ENCODE data around the gene TEX54. TPM values are rescaled to one million over a fixed set of nuclear protein-coding genes. Genes with fewer than 3 reads are reported as not detected.

The TEX54 gene
- total and polyA plus RNA-seq, 2 of the 4 experiments (the other 2 are of a cell fraction), result not detected

DNA sequence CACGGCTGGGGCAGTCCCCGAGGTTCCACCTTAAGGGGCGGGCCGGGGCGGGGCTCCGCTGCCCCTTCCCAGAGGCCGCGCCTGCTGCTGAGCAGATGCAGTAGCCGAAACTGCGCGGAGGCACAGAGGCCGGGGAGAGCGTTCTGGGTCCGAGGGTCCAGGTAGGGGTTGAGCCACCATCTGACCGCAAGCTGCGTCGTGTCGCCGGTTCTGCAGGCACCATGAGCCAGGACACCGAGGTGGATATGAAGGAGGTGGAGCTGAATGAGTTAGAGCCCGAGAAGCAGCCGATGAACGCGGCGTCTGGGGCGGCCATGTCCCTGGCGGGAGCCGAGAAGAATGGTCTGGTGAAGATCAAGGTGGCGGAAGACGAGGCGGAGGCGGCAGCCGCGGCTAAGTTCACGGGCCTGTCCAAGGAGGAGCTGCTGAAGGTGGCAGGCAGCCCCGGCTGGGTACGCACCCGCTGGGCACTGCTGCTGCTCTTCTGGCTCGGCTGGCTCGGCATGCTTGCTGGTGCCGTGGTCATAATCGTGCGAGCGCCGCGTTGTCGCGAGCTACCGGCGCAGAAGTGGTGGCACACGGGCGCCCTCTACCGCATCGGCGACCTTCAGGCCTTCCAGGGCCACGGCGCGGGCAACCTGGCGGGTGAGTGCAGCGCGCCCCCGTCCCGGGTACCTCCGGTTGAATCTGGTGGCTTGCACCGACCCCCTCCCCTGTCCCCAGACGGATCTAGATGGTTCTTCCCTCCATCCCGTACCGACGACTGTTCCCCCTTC is 48.4 kb upstream of the TEX54 start, which contains the start of gene SLC3A2:
TSS of gene SLC3A2 (plus strand) at position 94 of the 776 bp plus-strand sequence. CDS start at position 222, 128 bp downstream.
- peaks cover 23% of the 10 kb centered on the region for H3K4me1 ChIP-seq (ENCODE audit: control insufficient read depth, insufficient read depth, low read length)
- in situ Hi-C loops (cut with MboI; ENCODE audit: low sequenced_read_pairs), result loop anchor here (25.0 kb wide), 1 partner anchor 781 kb away; the partner anchor contains the start of gene ATL3
- dilution Hi-C loops (cut with HindIII; ENCODE audit: low sequenced_read_pairs, unreplicated experiment), result no loop called here
- no peaks in the 10 kb centered on the region for H3K9me3 ChIP-seq (ENCODE audit: control insufficient read depth, insufficient read depth, low read length)
- H2AK5ac ChIP-seq (ENCODE audit: low read depth, low read length), result peak within 1 kb of the TSS; percentile 100
- peaks cover 21 to 60% of the 10 kb centered on the region in 2 experiments for H3K79me1 ChIP-seq (ENCODE audit: low read depth in 1 of 2, low read length in 2 of 2)
- H2AFZ ChIP-seq (replicated peaks; ENCODE audit: low read length, poor library complexity), result peak within 1 kb of the TSS; percentile 87
- peaks cover 9% of the 10 kb centered on the region; the same call in 1 of the 2 replicates for H3K9me1 ChIP-seq (ENCODE audit: insufficient read depth, low read length)
- H2BK20ac ChIP-seq (ENCODE audit: low read depth, low read length), result peak within 1 kb of the TSS; percentile 89
- peak within 1 kb of the TSS; percentile 100 for H3K9ac ChIP-seq (ENCODE audit: low read depth, low read length)
- peak within 1 kb of the TSS; percentile 97 for H2BK15ac ChIP-seq (ENCODE audit: low read depth, low read length)
- peak within 1 kb of the TSS; percentile 100 for H3K23ac ChIP-seq (ENCODE audit: low read depth, low read length)
- peak within 1 kb of the TSS; percentile 100 for H3K56ac ChIP-seq (ENCODE audit: extremely low read depth, insufficient read depth, low read length)
- ATAC-seq (ENCODE audit: low read depth) (peak; percentile 85), DNase-seq (peak; percentile 82)
- H3K27ac ChIP-seq (ENCODE audit: insufficient read depth, low read length), result peak within 1 kb of the TSS; percentile 98
- H3K18ac ChIP-seq (ENCODE audit: low read depth, low read length), result peak within 1 kb of the TSS; percentile 100
- peak within 1 kb of the TSS; percentile 99 for H2AK9ac ChIP-seq (replicated peaks; ENCODE audit: low read depth, low read length, poor library complexity)
- H4K91ac ChIP-seq (ENCODE audit: insufficient read depth, low read depth, low read length), result peak within 1 kb of the TSS; percentile 100
- TSS peak; percentile 85 for BruUV-seq (replicated peaks)
- no peaks in the 10 kb centered on the region for H3K27me3 ChIP-seq (ENCODE audit: control insufficient read depth, insufficient read depth, low read length)
- peak within 1 kb of the TSS; percentile 100 for H3K14ac ChIP-seq (replicated peaks; ENCODE audit: low read depth, low read length)
- ChIA-PET CTCF (interaction anchor here (0.6 to 1.9 kb wide), 6 partner anchors 18 to 282 kb away, joined by 3 to 7 read pairs (median 5); no protein-coding TSS in a partner anchor), POLR2A (ENCODE audit: unreplicated experiment) (interaction anchor here (1.0 to 1.4 kb wide), 2 partner anchors 9 to 40 kb away, joined by 6 to 8 read pairs; no protein-coding TSS in a partner anchor)
- peak within 1 kb of the TSS; percentile 92 for H3K4me3 ChIP-seq (ENCODE audit: insufficient read depth, low read depth, low read length)
- peaks cover 41% of the 10 kb centered on the region for H4K20me1 ChIP-seq (ENCODE audit: insufficient read depth, low read length)
- H4K8ac ChIP-seq (ENCODE audit: low read depth in 2 of 2, low read length in 2 of 2), result peak within 1 kb of the TSS; percentile 96 to 100
- H3K4ac ChIP-seq (ENCODE audit: low read depth, low read length), result peak within 1 kb of the TSS; percentile 100
- peak within 1 kb of the TSS; percentile 100 for H4K5ac ChIP-seq (ENCODE audit: low read depth, low read length)
- H2BK5ac ChIP-seq (ENCODE audit: low read depth, low read length, poor library complexity, severe bottlenecking), result peak within 1 kb of the TSS; percentile 96
- H3K4me2 ChIP-seq (ENCODE audit: low read depth, low read length), result peak within 1 kb of the TSS; percentile 98
- intact Hi-C loops (cut with micrococcal nuclease), result loop anchor here (1.0 to 5.0 kb wide), 2 partner anchors 40 to 94 kb away; partner anchors contain the start of gene TMEM179B
- WGBS, 2 experiments (ENCODE audit: extremely low coverage in 2 of 2, insufficient read length in 1 of 2), result 0% methylated on average over 40 of the region's 69 CpGs; no CpG with 5 or more reads in 1 of the 2 experiments
- H2BK120ac ChIP-seq (ENCODE audit: low read depth, low read length), result peak within 1 kb of the TSS; percentile 96
- H3K36me3 ChIP-seq (ENCODE audit: control insufficient read depth, insufficient read depth, low read length), result peaks cover 38% of the 10 kb centered on the region
- TF ChIP-seq, protein P1, sequence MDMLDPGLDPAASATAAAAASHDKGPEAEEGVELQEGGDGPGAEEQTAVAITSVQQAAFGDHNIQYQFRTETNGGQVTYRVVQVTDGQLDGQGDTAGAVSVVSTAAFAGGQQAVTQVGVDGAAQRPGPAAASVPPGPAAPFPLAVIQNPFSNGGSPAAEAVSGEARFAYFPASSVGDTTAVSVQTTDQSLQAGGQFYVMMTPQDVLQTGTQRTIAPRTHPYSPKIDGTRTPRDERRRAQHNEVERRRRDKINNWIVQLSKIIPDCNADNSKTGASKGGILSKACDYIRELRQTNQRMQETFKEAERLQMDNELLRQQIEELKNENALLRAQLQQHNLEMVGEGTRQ (IDR thresholded peaks at IDR 0.05; ENCODE audit: low read depth, low read length), result no peak
- TF ChIP-seq ELK1 (IDR thresholded peaks at IDR 0.05; ENCODE audit: borderline replicate concordance, low read depth, low read length) (no peak), CHD1 (IDR thresholded peaks at IDR 0.05; ENCODE audit: low read depth, low read length) (no peak; the same call in 1 of the 2 replicates), NFE2L2 (IDR thresholded peaks at IDR 0.05; ENCODE audit: low read depth, low read length) (no peak), RAD21 (IDR thresholded peaks at IDR 0.05; ENCODE audit: low read length) (peak; percentile 61), CTCF (conservative IDR thresholded peaks at IDR 0.05; ENCODE audit: low read depth, low read length) (peak; percentile 71), FOS (IDR thresholded peaks at IDR 0.05; ENCODE audit: low read depth, low read length) (no peak), SMC3 (IDR thresholded peaks at IDR 0.05; ENCODE audit: low read depth, low read length) (peak; percentile 27; the same call in 1 of the 2 replicates), MAFK (IDR thresholded peaks at IDR 0.05; ENCODE audit: low read depth, low read length) (no peak), RFX5 (IDR thresholded peaks at IDR 0.05; ENCODE audit: low read depth, low read length) (no peak), MXI1 (IDR thresholded peaks at IDR 0.05; ENCODE audit: borderline replicate concordance, low read depth, low read length) (peak; percentile 92), RCOR1 (IDR thresholded peaks at IDR 0.05; ENCODE audit: insufficient replicate concordance, low read length) (no peak)
